A549 (cell line): ENCODE results near the gene CORO2B.

Source experiments
- ATOH8 ChIP-seq: fragments of 250-450 bp; sonication (Bioruptor Pico); IDR thresholded peaks from 2 replicates; pipeline ENCODE4 v1.5.0; 2020; ENCODE audit warnings: low read depth, mild to moderate bottlenecking, moderate library complexity
- BHLHE40 ChIP-seq: IDR thresholded peaks from 2 replicates; pipeline ENCODE4 v1.6.1; 2012; ENCODE audit warnings: low read depth, low read length, inconsistent platforms
- CTCF ChIP-seq: fragments of >200 bp; sonication (Bioruptor Twin); formaldehyde crosslinking; IDR thresholded peaks from 3 replicates; pipeline ENCODE4 v1.5.1; 2016
- POLR2A ChIP-seq: IDR thresholded peaks from 2 replicates; pipeline ENCODE4 v1.6.1; 2012; ENCODE audit warnings: mild to moderate bottlenecking, low read length
- USF2 ChIP-seq: fragments of 450-650 bp; IDR thresholded peaks from 2 replicates; pipeline ENCODE4 v1.6.1; 2014; ENCODE audit warnings: antibody characterized with exemption
- ZFP36 ChIP-seq: fragments of 450-650 bp; IDR thresholded peaks from 2 replicates; pipeline ENCODE4 v1.6.1; 2014; ENCODE audit warnings: borderline replicate concordance; ENCODE audit not compliant: partially characterized antibody
- ZSCAN20 ChIP-seq: fragments of 250-450 bp; sonication (Bioruptor Pico); IDR thresholded peaks from 2 replicates; pipeline ENCODE4 v1.8.0; 2022; ENCODE audit warnings: mild to moderate bottlenecking, moderate library complexity

- TF ChIP-seq ATOH8 (CRISPR knock-in tag) (no peak), POLR2A (no peak), CTCF (no peak), BHLHE40 (no peak), USF2 (no peak), ZFP36 (no peak), ZSCAN20 (no peak)
These were observed 40.5 kb upstream of the CORO2B start for GRCh38 chr15:68538311-68538710.
